HUES64 (cell line): Measurements from ENCODE around the gene HOXA13.
A peak's percentile ranks its signal among the peaks of the same experiment; 100 is the strongest.

ENCODE experiments used
- H3K27ac ChIP-seq: 2 replicates; pipeline ENCODE4 v1.7.0; 2013; ENCODE audit warnings: low read depth, low read length, inconsistent platforms
- H3K27me3 ChIP-seq: 2 replicates; pipeline ENCODE4 v1.6.1; 2013; ENCODE audit warnings: mild to moderate bottlenecking, low read length; ENCODE audit not compliant: insufficient read depth
- H3K36me3 ChIP-seq: 2 replicates; pipeline ENCODE4 v1.6.1; 2013; ENCODE audit warnings: mild to moderate bottlenecking, low read length; ENCODE audit not compliant: insufficient read depth
- H3K4me1 ChIP-seq: 2 replicates; pipeline ENCODE4 v1.6.1; 2013; ENCODE audit warnings: mild to moderate bottlenecking, low read length, moderate library complexity; ENCODE audit not compliant: insufficient read depth
- H3K4me3 ChIP-seq: 2 replicates; pipeline ENCODE4 v1.5.1; 2013; ENCODE audit warnings: mild to moderate bottlenecking, low read length, moderate library complexity
- H3K9ac ChIP-seq: 2 replicates; pipeline ENCODE4 v1.6.1; 2013; ENCODE audit warnings: mild to moderate bottlenecking, low read depth, low read length
- H3K9me3 ChIP-seq: 2 replicates; pipeline ENCODE4 v1.6.1; 2013; ENCODE audit warnings: low read depth, low read length; ENCODE audit not compliant: insufficient read depth
- WGBS: fragments of 150-250, 120-280 bp; methylation state at CpG from one replicate; pipeline ENCODE4 v1.1.7; 2013; ENCODE audit warnings: missing lambda C conversion rate; 5-methylcytosine and 5-hydroxymethylcytosine counted together

HOXA13 gene

GRCh38 chr7:27224983-27225934 is 25.4 kb upstream of the HOXA13 start:
- WGBS = 3% methylated on average over 61 of the region's 61 CpGs
- Histone ChIP-seq H3K36me3 (no peaks in the 10 kb centered on the region), H3K27ac (no peak overlapping the region), H3K9me3 (no peaks in the 10 kb centered on the region), H3K4me1 (peaks cover 22% of the 10 kb centered on the region), H3K27me3 (peaks cover 100% of the 10 kb centered on the region), H3K4me3 (peak overlapping the region; percentile 34), H3K9ac (no peak overlapping the region)

- H3K4me3 ChIP-seq = no peak overlapping the region
- H3K27me3 ChIP-seq = peaks cover 99% of the 10 kb centered on the region
- H3K36me3 ChIP-seq = no peaks in the 10 kb centered on the region
- H3K9ac ChIP-seq = no peak overlapping the region
- H3K27ac ChIP-seq = no peak overlapping the region
- H3K9me3 ChIP-seq = no peaks in the 10 kb centered on the region
- peaks cover 22% of the 10 kb centered on the region for H3K4me1 ChIP-seq
These were observed 24.2 kb upstream of the HOXA13 start for GRCh38 chr7:27223941-27224575.

DNA sequence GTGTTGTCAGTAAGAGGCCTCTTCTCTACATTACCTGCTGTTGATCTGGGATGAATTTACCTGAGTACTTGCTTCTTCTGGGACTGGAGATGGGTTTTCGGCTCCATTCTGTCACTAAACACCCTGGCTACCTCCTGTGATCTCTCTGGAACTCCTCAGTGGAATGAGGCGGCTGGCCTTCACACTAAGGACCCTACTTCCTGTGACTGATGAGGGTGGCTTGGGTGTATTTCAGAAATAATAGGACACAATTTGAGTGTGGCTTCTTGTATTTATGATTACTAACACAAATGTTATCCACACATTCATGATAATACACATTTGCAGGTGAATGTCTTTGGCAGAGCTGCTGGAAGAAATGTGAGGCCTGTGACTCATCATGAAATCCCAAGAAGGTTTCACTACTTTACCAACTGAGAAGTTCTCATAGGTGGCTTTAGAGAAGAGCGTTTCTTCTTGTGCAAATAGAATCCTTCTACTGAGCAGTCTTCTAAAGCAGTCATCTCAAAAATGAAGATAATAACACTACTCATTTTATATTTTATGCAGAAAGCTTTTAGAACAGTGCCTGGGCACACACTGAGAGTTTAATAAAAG is 21.4 kb upstream of the HOXA13 start:
- Histone ChIP-seq H3K4me3 (no peak overlapping the region), H3K9ac (no peak overlapping the region), H3K4me1 (peaks cover 22% of the 10 kb centered on the region), H3K27ac (no peak overlapping the region), H3K36me3 (no peaks in the 10 kb centered on the region), H3K9me3 (no peaks in the 10 kb centered on the region), H3K27me3 (peaks cover 97% of the 10 kb centered on the region)
- WGBS = 92% methylated on average over 3 of the region's 3 CpGs

- Histone ChIP-seq H3K27me3 (peaks cover 97% of the 10 kb centered on the region), H3K4me1 (peaks cover 22% of the 10 kb centered on the region), H3K4me3 (no peak overlapping the region), H3K9ac (no peak overlapping the region), H3K9me3 (no peaks in the 10 kb centered on the region), H3K36me3 (no peaks in the 10 kb centered on the region), H3K27ac (no peak overlapping the region)
- WGBS = 85% methylated on average over 45 of the region's 45 CpGs
These were observed 20.6 kb upstream of the HOXA13 start for GRCh38 chr7:27220440-27220955.

- Histone ChIP-seq H3K4me3 (no peak overlapping the region), H3K27me3 (peaks cover 97% of the 10 kb centered on the region)
These were observed 19.9 kb upstream of the HOXA13 start for GRCh38 chr7:27219821-27220220.

GRCh38 chr7:27217951-27218350 is 18.1 kb upstream of the HOXA13 start:
- Histone ChIP-seq H3K9me3 (no peaks in the 10 kb centered on the region), H3K27me3 (peaks cover 97% of the 10 kb centered on the region)

More at GRCh38 chr7:27219821-27220220, 19.9 kb upstream of the HOXA13 start:
- Histone ChIP-seq H3K27ac (no peak overlapping the region), H3K9me3 (no peaks in the 10 kb centered on the region), H3K4me1 (peaks cover 24% of the 10 kb centered on the region), H3K36me3 (no peaks in the 10 kb centered on the region), H3K9ac (no peak overlapping the region)
- 84% methylated on average over 4 of the region's 4 CpGs for WGBS

GRCh38 chr7:27215356-27215755 is 15.5 kb upstream of the HOXA13 start:
- H3K36me3 ChIP-seq = no peaks in the 10 kb centered on the region
- H3K4me1 ChIP-seq = peaks cover 11% of the 10 kb centered on the region
- H3K27me3 ChIP-seq = peaks cover 97% of the 10 kb centered on the region
- H3K27ac ChIP-seq = no peak overlapping the region
- H3K9ac ChIP-seq = no peak overlapping the region
- 100% methylated on average over 2 of the region's 2 CpGs for WGBS
- H3K9me3 ChIP-seq = no peaks in the 10 kb centered on the region
- no peak overlapping the region for H3K4me3 ChIP-seq

More at GRCh38 chr7:27217951-27218350, 18.1 kb upstream of the HOXA13 start:
- H3K4me3 ChIP-seq = no peak overlapping the region
- H3K27ac ChIP-seq = no peak overlapping the region
- H3K36me3 ChIP-seq = no peaks in the 10 kb centered on the region
- H3K9ac ChIP-seq = no peak overlapping the region
- peaks cover 14% of the 10 kb centered on the region for H3K4me1 ChIP-seq

GRCh38 chr7:27214239-27214950 is 14.5 kb upstream of the HOXA13 start:
- Histone ChIP-seq H3K4me3 (no peak overlapping the region), H3K27ac (no peak overlapping the region), H3K4me1 (peaks cover 11% of the 10 kb centered on the region), H3K36me3 (no peaks in the 10 kb centered on the region), H3K9me3 (no peaks in the 10 kb centered on the region), H3K27me3 (peaks cover 97% of the 10 kb centered on the region), H3K9ac (no peak overlapping the region)
- 20% methylated on average over 8 of the region's 8 CpGs for WGBS

DNA sequence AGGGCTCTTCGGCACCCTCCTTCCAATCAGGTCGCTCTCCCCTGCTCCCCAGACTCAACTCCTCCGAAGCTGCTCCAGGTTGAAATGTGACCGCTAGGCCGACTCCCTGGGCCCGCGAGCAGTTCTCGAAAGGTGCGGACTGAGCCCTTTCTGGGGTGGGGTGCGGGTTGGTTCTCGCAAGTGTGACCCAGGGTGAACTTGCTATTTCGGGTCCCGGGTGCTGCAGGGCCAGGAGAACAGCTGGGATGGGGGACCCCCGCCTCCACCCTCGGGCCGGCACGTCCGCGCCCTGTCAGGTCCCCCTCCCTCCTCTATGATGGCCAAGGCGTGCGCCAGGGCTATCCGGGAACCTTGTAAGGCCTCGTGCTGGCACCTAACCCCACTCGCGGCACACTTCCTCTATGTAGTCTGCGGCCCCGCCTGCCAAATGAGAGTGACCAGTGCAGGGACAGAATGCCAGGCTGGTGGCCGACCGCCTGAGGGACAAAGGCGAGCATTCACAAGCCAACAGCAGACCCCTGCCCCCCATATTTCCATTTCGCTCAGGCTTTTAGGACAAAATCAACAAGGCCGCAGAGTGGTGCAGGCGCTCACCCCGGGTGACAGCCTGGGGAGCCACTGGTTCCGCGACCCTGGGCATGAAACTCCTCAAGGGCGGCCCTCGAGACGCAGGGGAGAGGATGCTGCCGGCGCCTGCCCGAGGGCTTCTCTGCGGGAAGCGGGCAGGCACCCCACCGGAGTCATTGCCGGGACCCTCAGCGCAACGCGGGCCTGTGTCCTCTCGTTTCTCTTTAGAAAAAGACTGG is 13.7 kb upstream of the HOXA13 start:
- H3K4me3 ChIP-seq = peak overlapping the region; percentile 16; the same call in 1 of the 2 replicates
- H3K36me3 ChIP-seq = no peaks in the 10 kb centered on the region
- H3K9me3 ChIP-seq = no peaks in the 10 kb centered on the region
- 6% methylated on average over 50 of the region's 50 CpGs for WGBS
- H3K9ac ChIP-seq = no peak overlapping the region
- H3K4me1 ChIP-seq = peaks cover 11% of the 10 kb centered on the region
- H3K27ac ChIP-seq = no peak overlapping the region
- peaks cover 98% of the 10 kb centered on the region for H3K27me3 ChIP-seq
